ENCODE results near the gene APOA4. TPM values are rescaled to one million over a fixed set of nuclear protein-coding genes. Genes with fewer than 3 reads are reported as not detected.

The APOA4 gene
- total and polyA plus RNA-seq, 9 of the 15 experiments (the other 6 are each of a cell fraction or from before 2014, with no cell fraction given) = 0.07 TPM; not detected in 8

DNA sequence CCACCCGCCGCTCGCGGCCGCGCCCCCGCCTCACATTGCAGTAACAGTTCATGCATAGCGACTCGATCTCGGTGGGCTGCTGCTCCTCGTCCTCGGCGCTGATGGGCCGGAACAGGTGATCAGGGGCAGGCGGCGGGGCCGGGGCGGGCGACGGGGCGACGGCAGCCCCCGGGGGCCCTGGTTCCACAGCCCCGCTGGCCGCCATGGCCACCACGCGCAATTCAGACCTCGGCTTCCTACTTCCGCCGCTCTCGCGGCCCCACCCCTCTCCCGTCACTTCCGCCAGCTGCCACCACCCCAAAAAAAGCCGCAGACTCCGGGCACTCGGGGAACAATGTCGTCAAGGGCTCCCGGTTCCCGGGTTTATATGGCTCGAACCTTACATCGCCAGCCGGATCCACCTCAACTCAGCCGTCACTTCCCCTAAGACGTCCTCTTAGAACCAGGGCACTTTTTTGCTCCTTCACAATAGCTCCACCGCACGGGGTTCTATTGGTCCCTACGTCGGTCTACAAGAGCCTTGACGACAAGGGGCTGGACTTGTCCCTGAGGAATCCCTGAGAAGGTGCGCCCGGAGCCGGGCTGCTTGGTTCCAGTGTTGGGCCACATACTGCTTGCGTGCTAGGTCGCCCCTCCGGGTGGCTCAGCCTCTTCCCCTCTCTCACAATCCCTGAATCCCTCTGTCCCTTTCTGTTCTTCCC lies 35.2 kb downstream of the APOA4 start, which contains the start of gene ZPR1 (continued):
- TF ChIP-seq, protein P1, sequence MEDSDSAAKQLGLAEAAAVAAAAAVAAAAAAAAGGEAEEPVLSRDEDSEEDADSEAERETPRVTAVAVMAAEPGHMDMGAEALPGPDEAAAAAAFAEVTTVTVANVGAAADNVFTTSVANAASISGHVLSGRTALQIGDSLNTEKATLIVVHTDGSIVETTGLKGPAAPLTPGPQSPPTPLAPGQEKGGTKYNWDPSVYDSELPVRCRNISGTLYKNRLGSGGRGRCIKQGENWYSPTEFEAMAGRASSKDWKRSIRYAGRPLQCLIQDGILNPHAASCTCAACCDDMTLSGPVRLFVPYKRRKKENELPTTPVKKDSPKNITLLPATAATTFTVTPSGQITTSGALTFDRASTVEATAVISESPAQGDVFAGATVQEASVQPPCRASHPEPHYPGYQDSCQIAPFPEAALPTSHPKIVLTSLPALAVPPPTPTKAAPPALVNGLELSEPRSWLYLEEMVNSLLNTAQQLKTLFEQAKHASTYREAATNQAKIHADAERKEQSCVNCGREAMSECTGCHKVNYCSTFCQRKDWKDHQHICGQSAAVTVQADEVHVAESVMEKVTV (CRISPR knock-in tag; IDR thresholded peaks at IDR 0.05) = no peak
- TF ChIP-seq HNRNPLL (IDR thresholded peaks at IDR 0.05; ENCODE audit: low read depth, low read length, poor library complexity, severe bottlenecking) (no peak), ESRRB (CRISPR knock-in tag; IDR thresholded peaks at IDR 0.05; ENCODE audit: borderline replicate concordance) (no peak), SMAD3 (CRISPR knock-in tag; conservative IDR thresholded peaks at IDR 0.05) (no peak), XRCC3 (IDR thresholded peaks at IDR 0.05) (no peak), DIDO1 (tag; IDR thresholded peaks at IDR 0.05; ENCODE audit: low read depth) (no peak), SOX6 (IDR thresholded peaks at IDR 0.05) (no peak), RAD51 (IDR thresholded peaks at IDR 0.05; ENCODE audit: borderline replicate concordance, low read depth) (no peak), ATF7 (IDR thresholded peaks at IDR 0.05) (peak; percentile 72), KDM5B (IDR thresholded peaks at IDR 0.05; ENCODE audit: insufficient replicate concordance, low read depth, low read length) (peak; percentile 75), NCOA1 (IDR thresholded peaks at IDR 0.05; ENCODE audit: low read depth) (no peak), NFIX (CRISPR knock-in tag; IDR thresholded peaks at IDR 0.05; ENCODE audit: low read depth) (no peak), MAFF (IDR thresholded peaks at IDR 0.05; ENCODE audit: low read length) (no peak)
- TF ChIP-seq, protein P2, sequence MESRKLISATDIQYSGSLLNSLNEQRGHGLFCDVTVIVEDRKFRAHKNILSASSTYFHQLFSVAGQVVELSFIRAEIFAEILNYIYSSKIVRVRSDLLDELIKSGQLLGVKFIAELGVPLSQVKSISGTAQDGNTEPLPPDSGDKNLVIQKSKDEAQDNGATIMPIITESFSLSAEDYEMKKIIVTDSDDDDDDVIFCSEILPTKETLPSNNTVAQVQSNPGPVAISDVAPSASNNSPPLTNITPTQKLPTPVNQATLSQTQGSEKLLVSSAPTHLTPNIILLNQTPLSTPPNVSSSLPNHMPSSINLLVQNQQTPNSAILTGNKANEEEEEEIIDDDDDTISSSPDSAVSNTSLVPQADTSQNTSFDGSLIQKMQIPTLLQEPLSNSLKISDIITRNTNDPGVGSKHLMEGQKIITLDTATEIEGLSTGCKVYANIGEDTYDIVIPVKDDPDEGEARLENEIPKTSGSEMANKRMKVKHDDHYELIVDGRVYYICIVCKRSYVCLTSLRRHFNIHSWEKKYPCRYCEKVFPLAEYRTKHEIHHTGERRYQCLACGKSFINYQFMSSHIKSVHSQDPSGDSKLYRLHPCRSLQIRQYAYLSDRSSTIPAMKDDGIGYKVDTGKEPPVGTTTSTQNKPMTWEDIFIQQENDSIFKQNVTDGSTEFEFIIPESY (CRISPR knock-in tag; IDR thresholded peaks at IDR 0.05) = no peak
- TF ChIP-seq, protein P3, sequence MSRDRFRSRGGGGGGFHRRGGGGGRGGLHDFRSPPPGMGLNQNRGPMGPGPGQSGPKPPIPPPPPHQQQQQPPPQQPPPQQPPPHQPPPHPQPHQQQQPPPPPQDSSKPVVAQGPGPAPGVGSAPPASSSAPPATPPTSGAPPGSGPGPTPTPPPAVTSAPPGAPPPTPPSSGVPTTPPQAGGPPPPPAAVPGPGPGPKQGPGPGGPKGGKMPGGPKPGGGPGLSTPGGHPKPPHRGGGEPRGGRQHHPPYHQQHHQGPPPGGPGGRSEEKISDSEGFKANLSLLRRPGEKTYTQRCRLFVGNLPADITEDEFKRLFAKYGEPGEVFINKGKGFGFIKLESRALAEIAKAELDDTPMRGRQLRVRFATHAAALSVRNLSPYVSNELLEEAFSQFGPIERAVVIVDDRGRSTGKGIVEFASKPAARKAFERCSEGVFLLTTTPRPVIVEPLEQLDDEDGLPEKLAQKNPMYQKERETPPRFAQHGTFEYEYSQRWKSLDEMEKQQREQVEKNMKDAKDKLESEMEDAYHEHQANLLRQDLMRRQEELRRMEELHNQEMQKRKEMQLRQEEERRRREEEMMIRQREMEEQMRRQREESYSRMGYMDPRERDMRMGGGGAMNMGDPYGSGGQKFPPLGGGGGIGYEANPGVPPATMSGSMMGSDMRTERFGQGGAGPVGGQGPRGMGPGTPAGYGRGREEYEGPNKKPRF (IDR thresholded peaks at IDR 0.05; ENCODE audit: low read depth, low read length) = no peak
- TF ChIP-seq, protein P4, sequence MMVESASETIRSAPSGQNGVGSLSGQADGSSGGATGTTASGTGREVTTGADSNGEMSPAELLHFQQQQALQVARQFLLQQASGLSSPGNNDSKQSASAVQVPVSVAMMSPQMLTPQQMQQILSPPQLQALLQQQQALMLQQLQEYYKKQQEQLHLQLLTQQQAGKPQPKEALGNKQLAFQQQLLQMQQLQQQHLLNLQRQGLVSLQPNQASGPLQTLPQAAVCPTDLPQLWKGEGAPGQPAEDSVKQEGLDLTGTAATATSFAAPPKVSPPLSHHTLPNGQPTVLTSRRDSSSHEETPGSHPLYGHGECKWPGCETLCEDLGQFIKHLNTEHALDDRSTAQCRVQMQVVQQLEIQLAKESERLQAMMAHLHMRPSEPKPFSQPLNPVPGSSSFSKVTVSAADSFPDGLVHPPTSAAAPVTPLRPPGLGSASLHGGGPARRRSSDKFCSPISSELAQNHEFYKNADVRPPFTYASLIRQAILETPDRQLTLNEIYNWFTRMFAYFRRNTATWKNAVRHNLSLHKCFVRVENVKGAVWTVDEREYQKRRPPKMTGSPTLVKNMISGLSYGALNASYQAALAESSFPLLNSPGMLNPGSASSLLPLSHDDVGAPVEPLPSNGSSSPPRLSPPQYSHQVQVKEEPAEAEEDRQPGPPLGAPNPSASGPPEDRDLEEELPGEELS (CRISPR knock-in tag; IDR thresholded peaks at IDR 0.05; ENCODE audit: borderline replicate concordance) = no peak
